MM.1S (cell line): ENCODE results near the gene PARP4.
"Not testable (repeated sequence)": the region's sequence is repeated elsewhere in the genome, so short reads cannot be mapped to it uniquely, and the experiment has no call there.

Experiments
- DNase-seq: peaks from one replicate; pipeline ENCODE4 v3.0.0-alpha.2; 2015
- H2AFZ ChIP-seq: fragments of 300-600 bp; sonication (generic); 2 replicates; pipeline ENCODE4 v1.6.0; 2016; ENCODE audit warnings: antibody characterized with exemption, low read length
- H3F3A ChIP-seq: fragments of 300-600 bp; sonication (generic); 2 replicates; pipeline ENCODE4 v1.6.1; 2016; ENCODE audit warnings: mild to moderate bottlenecking, antibody characterized with exemption, low read length, moderate library complexity, mixed read lengths; ENCODE audit not compliant: insufficient read depth
- H3K27ac ChIP-seq: fragments of 300-600 bp; sonication (generic); 2 replicates; pipeline ENCODE4 v1.5.1; 2016; ENCODE audit warnings: mild to moderate bottlenecking, low read length
- H3K27me3 ChIP-seq: fragments of 300-600 bp; sonication (generic); replicated peaks from 2 replicates; pipeline ENCODE4 v1.6.0; 2016; ENCODE audit warnings: low read length; ENCODE audit not compliant: insufficient read depth
- H3K36me3 ChIP-seq: fragments of 300-600 bp; sonication (generic); replicated peaks from 2 replicates; pipeline ENCODE4 v1.6.1; 2016; ENCODE audit warnings: mild to moderate bottlenecking, low read length, mixed read lengths; ENCODE audit not compliant: insufficient read depth
- H3K4me1 ChIP-seq: fragments of 300-600 bp; sonication (generic); 2 replicates; pipeline ENCODE4 v1.6.1; 2016; ENCODE audit warnings: low read length, mixed read lengths
- H3K4me2 ChIP-seq: fragments of 300-600 bp; sonication (generic); 2 replicates; pipeline ENCODE4 v1.6.0; 2016; ENCODE audit warnings: low read depth, low read length
- H3K4me3 ChIP-seq: fragments of 300-600 bp; sonication (generic); 2 replicates; pipeline ENCODE4 v1.5.1; 2016; ENCODE audit warnings: low read length, mixed read lengths
- H3K79me2 ChIP-seq: fragments of 300-600 bp; sonication (generic); 2 replicates; pipeline ENCODE4 v1.6.1; 2016; ENCODE audit warnings: mixed run types, low read length, mixed read lengths
- H3K9ac ChIP-seq: fragments of 300-600 bp; sonication (generic); 2 replicates; pipeline ENCODE4 v1.6.1; 2016; ENCODE audit warnings: low read length, mixed read lengths
- H3K9me2 ChIP-seq: fragments of 300-600 bp; sonication (generic); replicated peaks from 2 replicates; pipeline ENCODE4 v1.6.1; 2016; ENCODE audit warnings: mild to moderate bottlenecking, low read length, mixed read lengths; ENCODE audit not compliant: insufficient read depth
- H3K9me3 ChIP-seq: fragments of 300-600 bp; sonication (generic); replicated peaks from 2 replicates; pipeline ENCODE4 v1.6.1; 2016; ENCODE audit warnings: mild to moderate bottlenecking, low read length, mixed read lengths; ENCODE audit not compliant: insufficient read depth
- H4K20me1 ChIP-seq: fragments of 300-600 bp; sonication (generic); 2 replicates; pipeline ENCODE4 v1.6.1; 2016; ENCODE audit warnings: mild to moderate bottlenecking, low read length, moderate library complexity, mixed read lengths; ENCODE audit not compliant: insufficient read depth
- CTCF ChIP-seq: fragments of 300-600 bp; sonication (generic); IDR thresholded peaks from 2 replicates; pipeline ENCODE4 v1.5.1; 2016; ENCODE audit warnings: antibody characterized with exemption, low read length, mixed read lengths
- EZH2 ChIP-seq: fragments of 300-600 bp; sonication (generic); optimal IDR thresholded peaks from 2 replicates; pipeline ENCODE3; 2017; ENCODE audit warnings: low read depth, mild to moderate bottlenecking, antibody characterized with exemption, low read length, mixed read lengths
- EZH2phosphoT487 ChIP-seq: fragments of 300-600 bp; sonication (generic); IDR thresholded peaks from 2 replicates; pipeline ENCODE4 v1.6.1; 2018; ENCODE audit warnings: antibody characterized with exemption, low read length

Gene PARP4

GRCh38 chr13:24541476-24542352, 29.1 kb upstream of the PARP4 start:
- not testable (repeated sequence) for H3F3A ChIP-seq, H3K4me1 ChIP-seq, H2AFZ ChIP-seq, H3K79me2 ChIP-seq, H3K9me3 ChIP-seq, H3K27ac ChIP-seq, H3K27me3 ChIP-seq, DNase-seq, H3K9ac ChIP-seq, H4K20me1 ChIP-seq, H3K36me3 ChIP-seq, H3K9me2 ChIP-seq
- peak overlapping the region; percentile 29; the same call in 1 of the 2 replicates for H3K4me2 ChIP-seq
- peak overlapping the region; percentile 27; the same call in 1 of the 2 replicates for H3K4me3 ChIP-seq

- no peak overlapping the region for H3K4me3 ChIP-seq
- no peaks in the 10 kb centered on the region for H3F3A ChIP-seq
- H3K79me2 ChIP-seq, result no peaks in the 10 kb centered on the region
- no peak overlapping the region for H3K27ac ChIP-seq
- H3K9ac ChIP-seq, result no peak overlapping the region
- H3K4me2 ChIP-seq, result no peak overlapping the region
- no peaks in the 10 kb centered on the region for H3K4me1 ChIP-seq
- no peaks in the 10 kb centered on the region for H3K9me3 ChIP-seq
- no peak overlapping the region for H2AFZ ChIP-seq
- DNase-seq, result no peak
- no peaks in the 10 kb centered on the region for H3K27me3 ChIP-seq
- no peaks in the 10 kb centered on the region for H3K9me2 ChIP-seq
- TF ChIP-seq CTCF (no peak), EZH2 (no peak), EZH2phosphoT487 (no peak)
- H4K20me1 ChIP-seq, result no peaks in the 10 kb centered on the region
- no peaks in the 10 kb centered on the region for H3K36me3 ChIP-seq
Observed at GRCh38 chr13:24541127-24541475, 28.5 kb upstream of the PARP4 start.

- Histone ChIP-seq H3K4me2 (no peak overlapping the region), H2AFZ (no peak overlapping the region), H3K27ac (no peak overlapping the region), H3K4me3 (no peak overlapping the region), H3K9me3 (no peaks in the 10 kb centered on the region), H3K9ac (no peak overlapping the region), H3K9me2 (no peaks in the 10 kb centered on the region), H3F3A (no peaks in the 10 kb centered on the region), H4K20me1 (no peaks in the 10 kb centered on the region), H3K4me1 (no peaks in the 10 kb centered on the region), H3K79me2 (no peaks in the 10 kb centered on the region), H3K27me3 (no peaks in the 10 kb centered on the region), H3K36me3 (no peaks in the 10 kb centered on the region)
- no peak for DNase-seq
- no peak for TF ChIP-seq CTCF
- TF ChIP-seq EZH2, result no peak
- no peak for TF ChIP-seq EZH2phosphoT487
Observed at GRCh38 chr13:24540236-24541126, 27.9 kb upstream of the PARP4 start.
